WTC11 (cell line): ENCODE results near the gene HOXB3. TPM values are rescaled to one million over a fixed set of nuclear protein-coding genes. Genes with fewer than 3 reads are reported as not detected.

Experiments used
- ATAC-seq: fragments of 200-7000 bp; cut with Tn5 transposase; 2 replicates; pipeline ENCODE4 v1.10.0; 2021; ENCODE audit warnings: mild to moderate bottlenecking, moderate library complexity
- CTCF ChIA-PET: fragments of 300-600 bp; sonication (Branson Sonifier 250); formaldehyde crosslinking; loops from one replicate; lab custom pipeline; 2021; ENCODE audit warnings: antibody characterized with exemption; lab: Charles Lee
- POLR2A ChIA-PET: fragments of 350-600 bp; sonication (Branson Sonifier 250); formaldehyde crosslinking; loops from one replicate; lab custom pipeline; 2021; ENCODE audit warnings: antibody characterized with exemption; lab: Charles Lee
- DNase-seq: peaks from one replicate; pipeline ENCODE4 v3.0.0; 2021; ENCODE audit warnings: low spot score
- H3K27ac Mint-ChIP-seq: 2 replicates; pipeline ENCODE4 v1.8.0; 2021; ENCODE audit warnings: mixed read lengths
- H3K27me3 Mint-ChIP-seq: 2 replicates; pipeline ENCODE4 v1.8.0; 2021; ENCODE audit warnings: low read depth, mild to moderate bottlenecking, moderate library complexity, mixed read lengths
- H3K36me3 Mint-ChIP-seq: 2 replicates; pipeline ENCODE4 v1.8.0; 2021; ENCODE audit warnings: mixed read lengths
- H3K4me1 Mint-ChIP-seq: 2 replicates; pipeline ENCODE4 v1.8.0; 2022; ENCODE audit warnings: mixed read lengths
- H3K4me3 Mint-ChIP-seq: 2 replicates; pipeline ENCODE4 v1.8.0; 2021; ENCODE audit warnings: mild to moderate bottlenecking, moderate library complexity, mixed read lengths
- H3K9me3 Mint-ChIP-seq: 2 replicates; pipeline ENCODE4 v1.8.0; 2021; ENCODE audit warnings: mixed read lengths
- ATF3 ChIP-seq: sonication (generic); formaldehyde crosslinking; conservative IDR thresholded peaks from 2 replicates; pipeline ENCODE4 v1.8.1; 2022; ENCODE audit warnings: mild to moderate bottlenecking, missing genetic modification reagents
- CBFB ChIP-seq: sonication (generic); formaldehyde crosslinking; IDR thresholded peaks from 2 replicates; pipeline ENCODE4 v1.8.1; 2022; ENCODE audit warnings: mild to moderate bottlenecking, low read depth, missing genetic modification reagents
- EMX1 ChIP-seq: fragments of 250-450 bp; sonication (Bioruptor Pico); IDR thresholded peaks from 2 replicates; pipeline ENCODE4 v1.8.0; 2021; ENCODE audit warnings: mild to moderate bottlenecking
- ETV6 ChIP-seq: sonication (generic); formaldehyde crosslinking; IDR thresholded peaks from 2 replicates; pipeline ENCODE4 v1.8.1; 2022; ENCODE audit warnings: mild to moderate bottlenecking, missing genetic modification reagents
- GTF2I ChIP-seq: fragments of 250-450 bp; sonication (Bioruptor Pico); conservative IDR thresholded peaks from 2 replicates; pipeline ENCODE4 v1.4.0; 2021; ENCODE audit warnings: mild to moderate bottlenecking
- IRF1 ChIP-seq: sonication (generic); formaldehyde crosslinking; IDR thresholded peaks from 2 replicates; pipeline ENCODE4 v1.8.0; 2023; ENCODE audit warnings: missing genetic modification reagents
- IRF2 ChIP-seq: sonication (generic); formaldehyde crosslinking; IDR thresholded peaks from 2 replicates; pipeline ENCODE4 v1.8.0; 2022; ENCODE audit warnings: low read depth, missing genetic modification reagents, borderline replicate concordance
- KAT7 ChIP-seq: sonication (generic); formaldehyde crosslinking; IDR thresholded peaks from 2 replicates; pipeline ENCODE4 v1.8.1; 2023; ENCODE audit warnings: missing genetic modification reagents, mild to moderate bottlenecking, borderline replicate concordance
- NR1H2 ChIP-seq: sonication (generic); formaldehyde crosslinking; IDR thresholded peaks from 2 replicates; pipeline ENCODE4 v1.9.0; 2021; ENCODE audit warnings: mild to moderate bottlenecking, moderate library complexity, missing genetic modification reagents
- OVOL2 ChIP-seq: fragments of 250-450 bp; sonication (Bioruptor Pico); IDR thresholded peaks from 2 replicates; pipeline ENCODE4 v1.9.0; 2021; ENCODE audit warnings: mild to moderate bottlenecking, borderline replicate concordance
- RORB ChIP-seq: fragments of 250-450 bp; sonication (Bioruptor Pico); IDR thresholded peaks from 2 replicates; pipeline ENCODE4 v1.9.0; 2021; ENCODE audit warnings: mild to moderate bottlenecking
- SP1 ChIP-seq: sonication (generic); formaldehyde crosslinking; conservative IDR thresholded peaks from 2 replicates; pipeline ENCODE4 v1.8.1; 2022; ENCODE audit warnings: missing genetic modification reagents
- TCF7 ChIP-seq: sonication (generic); formaldehyde crosslinking; IDR thresholded peaks from 2 replicates; pipeline ENCODE4 v1.8.0; 2022; ENCODE audit warnings: mild to moderate bottlenecking, low read depth, missing genetic modification reagents, moderate library complexity
- TP53 ChIP-seq: sonication (generic); formaldehyde crosslinking; IDR thresholded peaks from 2 replicates; pipeline ENCODE4 v1.8.1; 2023; ENCODE audit warnings: mild to moderate bottlenecking, missing genetic modification reagents
- ZNF138 ChIP-seq: sonication (generic); formaldehyde crosslinking; conservative IDR thresholded peaks from 2 replicates; pipeline ENCODE4 v1.8.1; 2022; ENCODE audit warnings: mild to moderate bottlenecking, moderate library complexity, missing genetic modification reagents
- ZNF263 ChIP-seq: sonication (generic); formaldehyde crosslinking; IDR thresholded peaks from 2 replicates; pipeline ENCODE4 v1.8.1; 2022; ENCODE audit warnings: low read depth, mild to moderate bottlenecking, moderate library complexity, missing genetic modification reagents
- ZNF416 ChIP-seq: fragments of 250-450 bp; sonication (Bioruptor Pico); IDR thresholded peaks from 2 replicates; pipeline ENCODE4 v1.9.0; 2021; ENCODE audit warnings: mild to moderate bottlenecking, inconsistent platforms
- ZNF532 ChIP-seq: fragments of 250-450 bp; sonication (Bioruptor Pico); IDR thresholded peaks from 2 replicates; pipeline ENCODE4 v1.9.0; 2021; ENCODE audit warnings: mild to moderate bottlenecking, borderline replicate concordance
- total RNA-seq: library from RNA; stranded (reverse); gene quantifications from 3 replicates; pipeline ENCODE4 v1.2.3, GENCODE V29; 2021
- TF ChIP-seq, protein P1 (sequence below): sonication (generic); formaldehyde crosslinking; IDR thresholded peaks from 2 replicates; pipeline ENCODE4 v1.8.0; 2022; ENCODE audit warnings: mild to moderate bottlenecking, missing genetic modification reagents
- TF ChIP-seq, protein P2 (sequence below): sonication (generic); formaldehyde crosslinking; IDR thresholded peaks from 2 replicates; pipeline ENCODE4 v1.8.0; 2022; ENCODE audit warnings: mild to moderate bottlenecking, missing genetic modification reagents
- TF ChIP-seq, protein P3 (sequence below): fragments of 250-450 bp; sonication (Bioruptor Pico); IDR thresholded peaks from 2 replicates; pipeline ENCODE4 v1.9.0; 2021; ENCODE audit warnings: moderate library complexity, mild to moderate bottlenecking, inconsistent platforms, borderline replicate concordance
- TF ChIP-seq, protein P4 (sequence below): sonication (generic); formaldehyde crosslinking; IDR thresholded peaks from 2 replicates; pipeline ENCODE4 v1.8.0; 2022; ENCODE audit warnings: mild to moderate bottlenecking, missing genetic modification reagents

The HOXB3 gene
- total RNA-seq, 1 experiment from 2014 or later: 0.09 TPM

DNA sequence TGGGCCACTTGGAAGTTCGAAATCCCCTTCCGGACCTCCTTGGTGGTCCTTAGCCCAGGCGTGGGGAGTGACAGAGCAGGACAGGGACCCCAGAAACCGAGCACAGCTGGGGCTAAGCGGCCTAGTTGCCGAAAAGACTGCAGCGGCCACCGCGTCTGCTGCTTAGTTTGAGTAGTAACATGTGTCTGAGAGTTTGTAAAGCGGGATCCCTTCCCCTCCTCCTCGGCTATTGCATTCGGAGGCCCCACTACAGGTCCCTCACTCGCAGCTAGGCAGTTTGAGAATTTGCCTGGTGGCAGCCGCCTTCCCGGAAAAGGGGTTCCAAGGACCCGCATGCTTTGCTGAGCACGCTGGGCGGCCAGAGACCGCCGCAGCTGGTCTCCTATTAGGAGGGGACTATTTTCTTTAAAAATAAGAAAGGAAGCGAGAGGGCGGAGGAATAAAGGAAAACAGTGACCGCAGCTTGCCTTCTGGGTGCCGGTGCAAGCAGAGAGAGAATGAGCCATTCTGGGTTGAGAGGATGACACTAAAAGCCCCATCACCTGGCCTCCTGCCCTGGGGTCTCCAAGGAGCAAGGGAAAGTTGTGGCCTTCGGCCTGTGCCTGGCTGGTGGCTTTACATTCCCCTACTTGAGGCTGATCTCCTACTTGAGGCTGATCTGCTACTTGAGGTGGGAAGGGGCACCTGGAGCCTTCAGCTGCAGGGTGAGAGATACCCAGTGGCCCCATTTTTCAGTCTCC is 4.7 kb upstream of the HOXB3 start:
- Mint-ChIP-seq H3K36me3 (peaks cover 2% of the 10 kb centered on the region; the same call in 1 of the 2 replicates), H3K4me3 (peak overlapping the region; percentile 50; the same call in 1 of the 2 replicates), H3K27me3 (peaks cover 100% of the 10 kb centered on the region; the same call in 1 of the 2 replicates), H3K4me1 (peaks cover 54% of the 10 kb centered on the region), H3K27ac (no peak overlapping the region), H3K9me3 (no peaks in the 10 kb centered on the region)
- POLR2A ChIA-PET: no interaction called here
- no peak for TF ChIP-seq GTF2I (CRISPR knock-in tag)
- TF ChIP-seq, protein P1, sequence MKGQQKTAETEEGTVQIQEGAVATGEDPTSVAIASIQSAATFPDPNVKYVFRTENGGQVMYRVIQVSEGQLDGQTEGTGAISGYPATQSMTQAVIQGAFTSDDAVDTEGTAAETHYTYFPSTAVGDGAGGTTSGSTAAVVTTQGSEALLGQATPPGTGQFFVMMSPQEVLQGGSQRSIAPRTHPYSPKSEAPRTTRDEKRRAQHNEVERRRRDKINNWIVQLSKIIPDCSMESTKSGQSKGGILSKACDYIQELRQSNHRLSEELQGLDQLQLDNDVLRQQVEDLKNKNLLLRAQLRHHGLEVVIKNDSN (CRISPR knock-in tag): no peak
- no peak for TF ChIP-seq ZNF416
- no peak for TF ChIP-seq ATF3 (CRISPR knock-in tag)
- TF ChIP-seq ZNF263 (CRISPR knock-in tag): no peak
- TF ChIP-seq, protein P2, sequence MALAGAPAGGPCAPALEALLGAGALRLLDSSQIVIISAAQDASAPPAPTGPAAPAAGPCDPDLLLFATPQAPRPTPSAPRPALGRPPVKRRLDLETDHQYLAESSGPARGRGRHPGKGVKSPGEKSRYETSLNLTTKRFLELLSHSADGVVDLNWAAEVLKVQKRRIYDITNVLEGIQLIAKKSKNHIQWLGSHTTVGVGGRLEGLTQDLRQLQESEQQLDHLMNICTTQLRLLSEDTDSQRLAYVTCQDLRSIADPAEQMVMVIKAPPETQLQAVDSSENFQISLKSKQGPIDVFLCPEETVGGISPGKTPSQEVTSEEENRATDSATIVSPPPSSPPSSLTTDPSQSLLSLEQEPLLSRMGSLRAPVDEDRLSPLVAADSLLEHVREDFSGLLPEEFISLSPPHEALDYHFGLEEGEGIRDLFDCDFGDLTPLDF (CRISPR knock-in tag): no peak
- no peak for DNase-seq
- ATAC-seq: no peak
- CTCF ChIA-PET: interaction anchor here (0.7 to 2.4 kb wide), 5 partner anchors 12 to 286 kb away, joined by 3 to 11 read pairs (median 5); no protein-coding TSS in a partner anchor

GRCh38 chr17:48593840-48594537 is 3.9 kb upstream of the HOXB3 start:
- ChIA-PET CTCF (interaction anchor here (0.7 to 2.5 kb wide), 25 partner anchors 11 to 378 kb away, joined by 3 to 15 read pairs (median 5); no protein-coding TSS in a partner anchor), POLR2A (no interaction called here)
- Mint-ChIP-seq H3K36me3 (peaks cover 2% of the 10 kb centered on the region; the same call in 1 of the 2 replicates), H3K4me3 (peak overlapping the region; percentile 50), H3K27me3 (peaks cover 100% of the 10 kb centered on the region; the same call in 1 of the 2 replicates), H3K9me3 (no peaks in the 10 kb centered on the region), H3K4me1 (peaks cover 55% of the 10 kb centered on the region), H3K27ac (no peak overlapping the region)
- ATAC-seq: peak; percentile 20
- DNase-seq: peak; percentile 90
- TF ChIP-seq, protein P3, sequence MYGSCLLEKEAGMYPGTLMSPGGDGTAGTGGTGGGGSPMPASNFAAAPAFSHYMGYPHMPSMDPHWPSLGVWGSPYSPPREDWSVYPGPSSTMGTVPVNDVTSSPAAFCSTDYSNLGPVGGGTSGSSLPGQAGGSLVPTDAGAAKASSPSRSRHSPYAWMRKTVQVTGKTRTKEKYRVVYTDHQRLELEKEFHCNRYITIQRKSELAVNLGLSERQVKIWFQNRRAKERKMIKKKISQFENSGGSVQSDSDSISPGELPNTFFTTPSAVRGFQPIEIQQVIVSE (CRISPR knock-in tag): no peak
- TF ChIP-seq ZNF138 (no peak), TCF7 (no peak), IRF1 (CRISPR knock-in tag) (no peak), SP1 (CRISPR knock-in tag) (no peak), TP53 (CRISPR knock-in tag) (no peak), EMX1 (CRISPR knock-in tag) (no peak), NR1H2 (CRISPR knock-in tag) (no peak), IRF2 (CRISPR knock-in tag) (no peak), ZNF532 (no peak), OVOL2 (CRISPR knock-in tag) (no peak), RORB (no peak), KAT7 (CRISPR knock-in tag) (no peak), ETV6 (no peak), CBFB (CRISPR knock-in tag) (no peak)
- TF ChIP-seq, protein P4, sequence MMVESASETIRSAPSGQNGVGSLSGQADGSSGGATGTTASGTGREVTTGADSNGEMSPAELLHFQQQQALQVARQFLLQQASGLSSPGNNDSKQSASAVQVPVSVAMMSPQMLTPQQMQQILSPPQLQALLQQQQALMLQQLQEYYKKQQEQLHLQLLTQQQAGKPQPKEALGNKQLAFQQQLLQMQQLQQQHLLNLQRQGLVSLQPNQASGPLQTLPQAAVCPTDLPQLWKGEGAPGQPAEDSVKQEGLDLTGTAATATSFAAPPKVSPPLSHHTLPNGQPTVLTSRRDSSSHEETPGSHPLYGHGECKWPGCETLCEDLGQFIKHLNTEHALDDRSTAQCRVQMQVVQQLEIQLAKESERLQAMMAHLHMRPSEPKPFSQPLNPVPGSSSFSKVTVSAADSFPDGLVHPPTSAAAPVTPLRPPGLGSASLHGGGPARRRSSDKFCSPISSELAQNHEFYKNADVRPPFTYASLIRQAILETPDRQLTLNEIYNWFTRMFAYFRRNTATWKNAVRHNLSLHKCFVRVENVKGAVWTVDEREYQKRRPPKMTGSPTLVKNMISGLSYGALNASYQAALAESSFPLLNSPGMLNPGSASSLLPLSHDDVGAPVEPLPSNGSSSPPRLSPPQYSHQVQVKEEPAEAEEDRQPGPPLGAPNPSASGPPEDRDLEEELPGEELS: no peak
- TF ChIP-seq, protein P1 (CRISPR knock-in tag): no peak
